HG03571 (cell line): ENCODE data around the gene PPP1R1A.

ENCODE experiments used
- ATAC-seq: cut with Tn5 transposase; IDR thresholded peaks from one replicate; pipeline ENCODE4 v1.9.1; 2021; ENCODE audit not compliant: unreplicated experiment

PPP1R1A gene

GRCh38 chr12:54572881-54573280 is 15.6 kb downstream of the PPP1R1A start:
- ATAC-seq: no peak

GRCh38 chr12:54571193-54572188 is 17.0 kb downstream of the PPP1R1A start:
- ATAC-seq: no peak

GRCh38 chr12:54569995-54570528 is 18.4 kb downstream of the PPP1R1A start:
- ATAC-seq: no peak

- no peak for ATAC-seq
These were observed 19.4 kb downstream of the PPP1R1A start for GRCh38 chr12:54569072-54569471.

GRCh38 chr12:54566792-54567191 is 21.7 kb downstream of the PPP1R1A start:
- ATAC-seq: no peak

- ATAC-seq: no peak
These were observed 22.4 kb downstream of the PPP1R1A start for GRCh38 chr12:54565986-54566544.

- ATAC-seq: no peak
These were observed 23.0 kb downstream of the PPP1R1A start for GRCh38 chr12:54565310-54565985.

GRCh38 chr12:54564768-54565167 is 23.7 kb downstream of the PPP1R1A start:
- no peak for ATAC-seq

- no peak for ATAC-seq
These were observed 24.7 kb downstream of the PPP1R1A start for GRCh38 chr12:54563787-54564186.

GRCh38 chr12:54562750-54563356 is 25.6 kb downstream of the PPP1R1A start:
- no peak for ATAC-seq

GRCh38 chr12:54561164-54561563 is 27.3 kb downstream of the PPP1R1A start:
- ATAC-seq: no peak

GRCh38 chr12:54560374-54560858 is 28.0 kb downstream of the PPP1R1A start:
- peak; percentile 100 for ATAC-seq

GRCh38 chr12:54558759-54559158 is 29.7 kb downstream of the PPP1R1A start:
- ATAC-seq: no peak

GRCh38 chr12:54558311-54558710 is 30.1 kb downstream of the PPP1R1A start:
- no peak for ATAC-seq

GRCh38 chr12:54555670-54556257 is 32.7 kb downstream of the PPP1R1A start:
- no peak for ATAC-seq

GRCh38 chr12:54549774-54550451 is 38.5 kb downstream of the PPP1R1A start:
- ATAC-seq: no peak

GRCh38 chr12:54546511-54546910 is 41.9 kb downstream of the PPP1R1A start:
- no peak for ATAC-seq

- ATAC-seq: no peak
These were observed 43.7 kb downstream of the PPP1R1A start for GRCh38 chr12:54544743-54545142.

- ATAC-seq: no peak
These were observed 44.9 kb downstream of the PPP1R1A start for GRCh38 chr12:54543526-54543925.

GRCh38 chr12:54541751-54542290 is 46.6 kb downstream of the PPP1R1A start:
- ATAC-seq: no peak
